ENCODE results near the gene BICDL2.

DNA sequence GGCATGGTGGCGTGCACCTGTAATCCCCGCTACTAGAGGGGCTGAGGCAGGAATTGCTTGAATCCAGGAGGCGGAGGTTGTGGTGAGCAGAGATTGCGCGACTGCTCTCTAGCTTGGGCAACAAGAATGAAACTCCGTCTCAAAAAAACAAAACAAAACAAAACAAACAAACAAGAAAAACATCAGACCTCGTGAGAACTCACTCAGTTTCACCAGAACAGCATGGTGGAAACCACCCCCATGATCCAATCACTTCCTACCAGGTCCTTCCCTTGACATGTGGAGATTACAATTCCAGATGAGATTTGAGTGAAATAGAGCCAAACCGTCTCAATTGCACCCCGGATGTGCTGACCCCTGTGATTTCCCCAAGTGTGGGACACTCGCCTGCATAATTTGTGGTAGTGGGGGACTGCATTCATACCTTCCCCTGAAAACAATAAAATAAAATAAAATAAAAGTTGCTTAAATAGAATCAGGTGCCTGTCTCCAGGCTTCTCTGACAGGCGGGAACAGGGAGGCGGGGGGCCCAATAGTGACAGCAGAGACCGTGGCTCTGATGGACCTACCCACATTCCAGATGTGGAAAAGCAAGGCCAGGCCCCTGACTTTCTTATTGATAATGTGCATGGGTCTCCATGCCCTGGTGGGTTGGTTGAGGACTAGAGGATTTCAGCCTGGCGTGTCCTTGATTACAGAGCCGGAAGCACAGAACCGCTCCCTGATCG lies 49.3 kb upstream of the BICDL2 start:
- TF ChIP-seq, protein P1, sequence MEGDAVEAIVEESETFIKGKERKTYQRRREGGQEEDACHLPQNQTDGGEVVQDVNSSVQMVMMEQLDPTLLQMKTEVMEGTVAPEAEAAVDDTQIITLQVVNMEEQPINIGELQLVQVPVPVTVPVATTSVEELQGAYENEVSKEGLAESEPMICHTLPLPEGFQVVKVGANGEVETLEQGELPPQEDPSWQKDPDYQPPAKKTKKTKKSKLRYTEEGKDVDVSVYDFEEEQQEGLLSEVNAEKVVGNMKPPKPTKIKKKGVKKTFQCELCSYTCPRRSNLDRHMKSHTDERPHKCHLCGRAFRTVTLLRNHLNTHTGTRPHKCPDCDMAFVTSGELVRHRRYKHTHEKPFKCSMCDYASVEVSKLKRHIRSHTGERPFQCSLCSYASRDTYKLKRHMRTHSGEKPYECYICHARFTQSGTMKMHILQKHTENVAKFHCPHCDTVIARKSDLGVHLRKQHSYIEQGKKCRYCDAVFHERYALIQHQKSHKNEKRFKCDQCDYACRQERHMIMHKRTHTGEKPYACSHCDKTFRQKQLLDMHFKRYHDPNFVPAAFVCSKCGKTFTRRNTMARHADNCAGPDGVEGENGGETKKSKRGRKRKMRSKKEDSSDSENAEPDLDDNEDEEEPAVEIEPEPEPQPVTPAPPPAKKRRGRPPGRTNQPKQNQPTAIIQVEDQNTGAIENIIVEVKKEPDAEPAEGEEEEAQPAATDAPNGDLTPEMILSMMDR (conservative IDR thresholded peaks at IDR 0.05 in 1 of 2, IDR thresholded peaks at IDR 0.05 in 1 of 2; ENCODE audit: low read depth in 1 of 2, low read length in 2 of 2) = no peak
- no peak for TF ChIP-seq EZH2 (IDR thresholded peaks at IDR 0.05; ENCODE audit: low read length, missing control alignments)

Data from fibroblast of lung (primary cell).